Fibroblast of mammary gland (primary cell): Measurements from ENCODE around the gene GMPPB.
A peak's percentile ranks its signal among the peaks of the same experiment; 100 is the strongest.

ENCODE experiments used
- DNase-seq: peaks from one replicate; pipeline ENCODE4 v3.0.0-alpha.2; 2010; ENCODE audit warnings: low read depth
- H3K4me3 ChIP-seq: 2 replicates; pipeline ENCODE4 v1.5.1; 2011; ENCODE audit warnings: low read depth, mild to moderate bottlenecking, low read length, moderate library complexity; ENCODE audit not compliant: control insufficient read depth
- TF ChIP-seq, protein P1 (sequence below): conservative IDR thresholded peaks from 2 replicates; pipeline ENCODE4 v1.5.1; 2011; ENCODE audit warnings: low read depth, low read length, inconsistent platforms; ENCODE audit not compliant: control insufficient read depth, insufficient read depth

GMPPB gene

DNA sequence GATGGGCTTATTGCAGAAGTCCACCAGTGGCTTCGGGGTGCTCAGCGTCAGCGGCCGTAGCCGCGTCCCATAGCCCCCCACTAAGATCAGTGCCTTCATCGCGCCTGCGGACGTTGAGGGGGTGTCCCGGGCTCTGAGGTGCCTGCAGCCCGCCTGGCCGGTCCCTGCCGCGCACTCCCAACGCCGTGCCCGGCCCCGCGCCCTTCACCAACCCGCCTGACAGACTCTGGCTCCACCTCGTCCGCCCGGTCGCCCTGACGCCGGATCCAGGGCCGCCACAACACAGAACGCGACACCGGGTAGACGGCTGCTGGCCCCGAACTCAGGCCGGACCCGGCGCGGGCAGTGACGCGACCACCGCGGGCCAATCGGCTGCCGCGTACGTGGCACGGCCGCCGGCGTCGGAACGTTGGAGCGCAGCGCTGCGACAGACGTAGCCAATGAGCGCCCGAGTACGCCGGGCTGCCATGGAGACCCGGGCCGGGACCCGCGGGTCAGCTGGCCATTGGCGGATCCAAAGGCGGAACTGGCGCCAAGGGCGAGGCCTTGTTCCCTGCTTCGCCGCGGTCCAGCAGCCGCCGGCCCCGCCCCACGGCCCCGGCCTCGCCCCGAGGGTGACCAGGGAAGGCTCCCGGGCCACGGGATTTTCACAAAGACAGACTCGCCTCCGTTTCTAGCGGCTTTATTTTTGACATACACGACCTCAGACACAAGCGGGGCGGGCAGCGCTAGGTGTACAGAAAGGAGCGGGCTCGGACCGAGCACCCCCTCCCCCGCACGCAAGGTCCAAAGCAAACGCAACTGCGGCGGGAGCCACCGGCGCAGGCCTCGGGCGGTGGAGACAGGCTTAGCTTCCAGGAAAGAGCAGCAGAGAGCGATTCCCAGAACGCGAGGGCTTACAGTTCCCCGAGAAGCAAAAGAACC, at the start of gene GMPPB:
GMPPB (minus strand) TSS at position 324 of the 924 bp plus-strand sequence; CDS start at position 99, 225 bp downstream.
- TF ChIP-seq, protein P1, sequence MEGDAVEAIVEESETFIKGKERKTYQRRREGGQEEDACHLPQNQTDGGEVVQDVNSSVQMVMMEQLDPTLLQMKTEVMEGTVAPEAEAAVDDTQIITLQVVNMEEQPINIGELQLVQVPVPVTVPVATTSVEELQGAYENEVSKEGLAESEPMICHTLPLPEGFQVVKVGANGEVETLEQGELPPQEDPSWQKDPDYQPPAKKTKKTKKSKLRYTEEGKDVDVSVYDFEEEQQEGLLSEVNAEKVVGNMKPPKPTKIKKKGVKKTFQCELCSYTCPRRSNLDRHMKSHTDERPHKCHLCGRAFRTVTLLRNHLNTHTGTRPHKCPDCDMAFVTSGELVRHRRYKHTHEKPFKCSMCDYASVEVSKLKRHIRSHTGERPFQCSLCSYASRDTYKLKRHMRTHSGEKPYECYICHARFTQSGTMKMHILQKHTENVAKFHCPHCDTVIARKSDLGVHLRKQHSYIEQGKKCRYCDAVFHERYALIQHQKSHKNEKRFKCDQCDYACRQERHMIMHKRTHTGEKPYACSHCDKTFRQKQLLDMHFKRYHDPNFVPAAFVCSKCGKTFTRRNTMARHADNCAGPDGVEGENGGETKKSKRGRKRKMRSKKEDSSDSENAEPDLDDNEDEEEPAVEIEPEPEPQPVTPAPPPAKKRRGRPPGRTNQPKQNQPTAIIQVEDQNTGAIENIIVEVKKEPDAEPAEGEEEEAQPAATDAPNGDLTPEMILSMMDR = no peak
- peak; percentile 96 for DNase-seq
- peak within 1 kb of the TSS; percentile 99 for H3K4me3 ChIP-seq

DNA sequence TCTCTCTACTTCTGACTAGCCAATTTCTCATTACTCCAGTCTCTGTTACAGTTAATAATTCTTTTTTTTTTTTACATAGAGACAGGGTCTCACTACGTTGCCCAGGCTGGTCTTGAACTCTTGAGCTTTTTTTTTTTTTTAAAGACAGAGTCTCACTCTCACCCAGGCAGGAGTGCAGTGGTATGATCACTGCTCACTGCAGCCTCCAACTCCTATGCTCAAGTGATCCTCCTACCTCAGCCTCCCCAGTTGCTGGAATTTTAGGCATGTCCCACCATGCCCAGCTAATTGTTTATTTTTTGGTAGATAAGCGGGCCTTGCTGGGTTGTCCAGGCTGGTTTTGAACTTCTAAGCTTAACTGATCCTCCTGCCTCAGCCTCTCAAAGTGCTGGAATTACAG, 49.0 kb upstream of the GMPPB start:
- TF ChIP-seq, protein P1 = no peak
- no peak overlapping the region for H3K4me3 ChIP-seq
- DNase-seq = no peak

DNA sequence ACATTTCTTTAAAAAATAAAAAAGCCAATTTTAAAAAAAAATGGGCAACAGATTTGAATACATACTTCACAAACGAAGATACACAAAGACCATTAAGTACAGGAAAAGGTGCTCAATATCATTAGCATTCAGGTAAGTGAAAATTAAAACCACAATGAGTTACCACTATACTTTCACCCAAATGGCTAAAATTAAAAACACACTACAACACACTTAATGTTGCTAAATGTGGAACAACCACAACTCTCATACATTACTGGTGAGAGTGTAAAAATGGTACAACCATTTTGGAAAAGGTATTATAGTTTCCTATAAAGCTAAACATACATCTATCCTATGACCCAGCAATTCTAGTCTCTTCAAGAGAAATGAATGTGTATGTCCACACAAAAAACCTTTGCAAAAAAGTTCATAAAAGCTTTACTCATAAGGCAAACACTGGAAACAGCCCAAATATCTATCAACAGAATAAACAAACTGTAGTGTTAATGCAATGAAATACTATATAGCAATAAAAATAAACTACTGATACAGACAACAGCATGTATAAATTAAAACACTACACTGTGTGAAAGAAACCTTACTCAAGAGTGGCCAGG, 47.7 kb upstream of the GMPPB start:
- no peak overlapping the region for H3K4me3 ChIP-seq
- DNase-seq = no peak
- TF ChIP-seq, protein P1 = no peak

DNA sequence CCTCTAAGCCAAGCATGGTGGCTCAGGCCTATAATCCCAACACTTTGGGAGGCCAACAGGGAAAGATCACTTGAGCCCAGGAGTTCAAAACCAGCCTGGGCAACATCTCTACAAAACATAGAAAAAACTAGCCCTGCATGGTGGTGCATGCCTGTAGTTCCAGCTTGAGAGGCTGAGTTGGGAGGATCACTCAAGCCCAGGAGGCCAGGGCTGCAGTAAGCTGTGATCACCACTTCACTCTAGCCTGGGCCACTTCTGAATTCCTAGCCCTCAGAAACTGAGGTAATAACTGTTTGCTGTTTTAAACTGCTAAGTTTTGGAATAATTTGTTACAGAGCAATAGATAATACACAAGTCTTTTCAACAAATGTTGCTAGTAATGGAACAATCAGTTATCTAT, 46.2 kb upstream of the GMPPB start:
- H3K4me3 ChIP-seq = no peak overlapping the region
- TF ChIP-seq, protein P1 = no peak
- DNase-seq = no peak

DNA sequence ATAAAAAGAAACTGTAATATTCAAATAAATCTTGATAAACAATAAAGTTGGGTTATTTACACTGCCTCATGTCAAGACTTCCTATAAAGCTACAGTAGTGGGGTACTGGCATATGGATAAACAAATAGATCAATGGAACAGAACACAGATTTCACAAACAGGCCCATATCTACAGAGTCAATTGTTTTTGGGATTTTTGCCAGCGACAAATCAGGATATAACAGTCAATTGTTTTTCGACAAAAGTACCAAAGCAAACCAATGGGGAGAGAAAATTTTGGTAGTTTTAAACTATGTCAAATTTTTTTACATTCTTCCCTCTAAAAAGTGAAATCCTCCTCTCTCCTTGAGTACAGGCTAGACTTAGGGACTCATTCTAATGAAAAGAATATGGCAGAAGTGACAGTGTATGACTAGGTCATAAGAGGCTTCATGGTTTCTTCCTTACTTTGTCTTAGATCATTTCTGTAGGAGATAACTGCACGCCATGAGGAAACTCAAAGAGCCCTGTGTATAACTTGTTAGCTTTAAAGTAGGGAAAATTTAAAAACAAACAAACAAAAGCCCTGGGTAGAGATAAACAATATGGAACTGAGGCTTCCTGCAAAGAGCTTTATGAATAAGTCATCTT, 45.6 kb upstream of the GMPPB start:
- peak; percentile 41 for DNase-seq
- TF ChIP-seq, protein P1 = no peak
- H3K4me3 ChIP-seq = no peak overlapping the region

DNA sequence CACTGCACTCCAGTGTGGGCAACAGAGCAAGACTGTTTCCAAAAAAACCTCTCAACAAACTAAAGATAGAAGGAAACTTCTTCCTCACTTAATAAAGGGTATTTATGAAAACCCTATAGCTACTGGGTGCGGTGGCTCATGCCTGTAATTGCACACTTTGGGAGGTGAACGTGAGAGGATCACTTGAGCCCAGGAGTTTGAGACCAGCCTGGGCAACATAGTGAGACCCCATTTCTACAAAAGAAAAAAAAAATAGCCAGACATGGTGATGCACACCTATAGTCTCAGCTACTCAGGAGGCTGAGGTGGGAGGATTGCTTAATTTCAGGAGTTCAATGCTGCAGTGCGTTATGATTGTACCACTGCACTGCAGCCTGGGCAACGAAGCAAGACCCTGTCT, 40.2 kb upstream of the GMPPB start:
- no peak for DNase-seq
- TF ChIP-seq, protein P1 = no peak
- H3K4me3 ChIP-seq = no peak overlapping the region
